Fibroblast of skin of right biceps (primary cell): ENCODE measurements around the gene MAGEF1.

Source experiments
- DNase-seq: peaks from one replicate; pipeline ENCODE4 v3.0.0-alpha.2; 2013

MAGEF1 gene

DNA sequence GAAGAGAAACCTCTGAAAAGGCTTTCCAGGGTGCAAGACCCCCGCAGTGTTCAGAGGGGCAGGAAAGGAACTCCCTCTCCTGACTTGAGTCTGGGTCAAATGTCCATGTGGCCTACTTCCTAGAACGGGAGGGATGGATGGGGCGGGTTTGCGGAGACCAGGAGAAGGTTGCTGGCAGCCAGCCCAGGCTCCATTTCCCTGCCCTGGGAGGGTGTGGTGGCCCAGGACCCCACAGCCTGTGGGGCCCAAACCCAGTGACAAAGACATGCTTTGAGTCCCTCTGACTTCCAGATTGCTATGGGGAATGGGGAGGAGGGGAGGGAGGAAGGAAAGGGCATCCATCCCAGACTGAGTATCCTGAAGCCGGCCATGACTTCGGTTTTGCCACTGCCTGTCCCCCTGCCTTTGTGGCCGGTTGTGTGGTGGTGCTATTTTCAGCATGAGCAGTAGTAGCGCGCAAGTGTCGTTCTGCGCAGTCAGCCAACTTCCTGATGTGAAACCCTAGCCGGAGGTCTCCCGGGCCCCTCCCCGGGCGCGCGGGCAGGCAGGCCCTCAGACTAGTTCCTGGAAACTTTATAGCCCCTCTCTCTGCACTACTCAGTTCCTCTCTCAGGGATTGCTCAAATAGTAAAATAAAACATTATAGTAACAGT, 24.4 kb downstream of the MAGEF1 start:
- DNase-seq = no peak

DNA sequence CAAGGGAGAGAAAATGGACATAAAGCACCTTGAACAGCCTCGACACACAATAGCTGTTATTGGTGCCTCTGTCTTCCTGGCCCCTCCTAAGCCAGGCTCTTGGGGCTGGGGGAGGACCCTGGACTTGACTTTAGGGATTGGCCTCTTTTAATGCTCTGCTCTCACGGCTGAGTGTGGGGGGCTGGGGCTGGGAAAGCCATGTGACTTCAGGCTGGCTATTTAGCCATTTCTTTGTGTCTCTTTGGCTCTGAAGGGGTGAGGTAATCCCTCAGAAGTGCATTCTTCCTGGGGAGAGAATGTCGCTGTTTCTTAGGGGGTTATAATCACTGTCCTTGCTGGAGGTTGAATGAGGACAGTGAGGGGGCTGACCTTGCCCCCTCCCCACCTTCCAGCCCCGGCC, 26.2 kb downstream of the MAGEF1 start:
- DNase-seq = peak; percentile 54

DNA sequence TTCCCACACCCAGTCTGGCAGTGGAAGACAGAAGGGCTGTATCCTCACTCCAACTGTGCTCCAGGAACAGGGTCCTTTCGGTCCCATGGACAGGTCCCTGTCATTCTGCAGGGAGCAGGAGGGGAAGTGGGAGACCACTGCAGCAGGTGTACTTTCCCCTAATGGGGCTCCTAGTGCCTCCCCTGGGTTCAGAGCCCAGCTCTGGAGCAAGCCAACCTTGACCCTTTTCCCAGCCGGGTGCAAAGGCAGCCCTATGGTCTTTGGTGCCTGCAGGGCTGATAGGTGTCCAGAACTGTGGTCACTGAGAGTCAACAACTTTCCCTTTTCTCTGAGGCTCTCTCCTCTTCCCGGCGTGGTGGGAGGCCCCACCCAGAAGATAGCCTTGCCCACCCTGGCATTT, 26.8 kb downstream of the MAGEF1 start:
- DNase-seq = no peak

DNA sequence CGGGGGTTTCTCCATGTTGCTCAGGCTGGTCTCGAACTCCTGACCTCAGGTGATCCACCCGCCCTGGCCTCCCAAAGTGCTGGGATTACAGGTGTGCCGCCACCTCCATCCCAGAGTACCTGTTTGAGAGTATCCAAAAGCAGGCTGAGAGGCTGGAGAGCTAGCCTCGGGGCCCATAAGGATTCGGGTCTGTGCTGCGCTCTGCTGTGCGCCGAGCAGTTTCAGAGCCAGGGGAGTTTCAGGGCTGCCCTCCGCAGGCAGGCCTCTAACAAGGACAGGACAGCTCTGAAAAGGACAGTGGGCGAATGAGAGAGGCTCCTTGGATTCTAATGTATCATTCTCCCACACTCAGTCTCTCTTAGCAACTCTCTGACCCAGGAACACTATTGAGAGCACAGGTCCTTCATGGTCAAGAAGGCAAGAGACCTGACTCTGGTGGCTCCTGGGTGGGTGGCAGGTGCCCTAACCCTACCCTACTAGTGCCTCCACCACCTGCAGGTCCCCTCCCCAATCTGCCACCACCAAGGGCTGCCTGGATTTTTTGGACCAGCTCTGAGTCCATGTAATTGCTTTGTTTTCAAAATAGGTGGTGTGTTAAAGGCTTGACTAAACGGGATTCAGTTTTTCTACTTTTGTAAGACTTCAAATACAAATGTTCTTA, 27.8 kb downstream of the MAGEF1 start:
- DNase-seq = no peak

DNA sequence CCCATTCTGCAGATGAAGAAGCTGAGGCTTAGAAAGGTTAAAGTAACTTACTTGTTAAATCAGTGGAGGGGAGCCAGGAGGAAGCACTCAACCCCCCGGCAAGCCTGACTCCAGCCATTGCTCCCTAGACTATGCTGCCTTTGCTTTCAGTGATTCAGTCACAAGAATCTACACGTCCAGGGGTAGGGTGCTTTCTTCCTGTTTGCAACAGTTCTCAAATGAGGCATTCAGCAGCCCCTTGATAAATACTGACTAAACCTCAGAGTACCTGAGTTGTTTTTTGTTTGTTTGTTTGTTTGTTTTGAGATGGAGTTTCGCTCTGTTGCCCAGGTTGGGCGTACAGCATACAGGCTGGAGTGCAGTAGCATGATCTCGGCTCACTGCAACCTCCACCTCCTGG, 28.6 kb downstream of the MAGEF1 start:
- no peak for DNase-seq

DNA sequence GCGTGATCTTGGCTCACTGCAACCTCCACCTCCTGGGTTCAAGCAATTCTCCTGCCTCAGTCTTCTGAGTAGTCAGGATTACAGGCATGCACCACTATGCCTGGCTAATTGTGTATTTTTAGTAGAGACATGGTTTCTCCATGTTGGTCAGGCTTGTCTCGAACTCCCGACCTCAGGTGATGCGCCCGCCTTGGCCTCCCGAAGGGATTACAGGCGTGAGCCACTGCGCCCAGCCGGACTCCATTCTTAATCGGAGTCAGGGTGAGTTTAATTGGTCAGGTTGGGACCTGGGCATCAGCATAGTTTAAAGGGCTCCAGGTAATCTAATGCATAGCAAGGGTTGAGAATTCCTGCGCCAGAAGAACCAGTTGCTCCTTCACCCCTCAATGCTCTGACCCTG, 29.2 kb downstream of the MAGEF1 start:
- no peak for DNase-seq

DNA sequence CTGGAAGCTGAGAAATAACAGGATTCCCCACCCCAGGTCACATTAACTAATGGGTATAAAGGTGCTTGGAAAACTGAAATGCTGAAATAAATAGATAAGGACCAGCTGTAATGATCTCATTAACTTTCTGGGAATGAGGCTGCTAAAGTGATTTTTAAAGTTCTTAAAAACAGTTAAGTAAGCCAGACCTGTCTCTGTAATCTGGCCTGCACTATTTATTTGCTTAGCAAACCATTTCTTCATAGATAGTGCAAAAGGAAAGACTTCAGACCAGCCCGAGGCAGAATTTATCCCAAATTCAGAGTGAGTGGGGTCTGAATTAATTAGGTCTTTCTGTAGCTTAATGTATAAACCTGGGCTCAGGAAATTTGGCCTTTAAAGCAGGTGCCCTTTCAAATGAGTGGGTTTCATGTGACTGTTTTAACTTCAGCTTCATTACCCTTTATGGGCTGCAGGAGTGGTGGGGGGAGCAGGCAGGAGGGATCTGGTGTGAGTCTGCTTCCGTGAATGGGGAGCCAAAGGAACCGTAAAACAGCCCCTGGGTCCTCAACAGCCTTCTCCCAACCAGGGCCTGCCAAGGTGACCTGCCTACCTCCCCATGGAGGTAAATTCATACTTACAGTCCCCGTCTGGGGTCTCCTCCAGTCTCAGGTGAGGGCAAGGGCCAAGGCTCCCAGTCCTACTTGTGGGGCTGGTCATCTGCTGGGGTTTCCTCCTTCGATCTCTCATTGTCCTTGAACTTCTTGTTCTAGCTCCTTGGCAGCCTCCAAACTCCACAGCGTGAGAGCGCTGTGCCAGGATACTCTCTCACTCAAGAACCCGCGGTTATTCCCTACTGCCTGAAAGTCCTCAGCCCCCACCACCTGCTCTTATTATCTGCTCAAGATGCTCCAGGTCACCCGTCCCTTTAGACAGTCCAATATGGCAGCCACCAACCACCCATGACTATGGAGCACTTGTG, 31.2 kb downstream of the MAGEF1 start:
- no peak for DNase-seq

DNA sequence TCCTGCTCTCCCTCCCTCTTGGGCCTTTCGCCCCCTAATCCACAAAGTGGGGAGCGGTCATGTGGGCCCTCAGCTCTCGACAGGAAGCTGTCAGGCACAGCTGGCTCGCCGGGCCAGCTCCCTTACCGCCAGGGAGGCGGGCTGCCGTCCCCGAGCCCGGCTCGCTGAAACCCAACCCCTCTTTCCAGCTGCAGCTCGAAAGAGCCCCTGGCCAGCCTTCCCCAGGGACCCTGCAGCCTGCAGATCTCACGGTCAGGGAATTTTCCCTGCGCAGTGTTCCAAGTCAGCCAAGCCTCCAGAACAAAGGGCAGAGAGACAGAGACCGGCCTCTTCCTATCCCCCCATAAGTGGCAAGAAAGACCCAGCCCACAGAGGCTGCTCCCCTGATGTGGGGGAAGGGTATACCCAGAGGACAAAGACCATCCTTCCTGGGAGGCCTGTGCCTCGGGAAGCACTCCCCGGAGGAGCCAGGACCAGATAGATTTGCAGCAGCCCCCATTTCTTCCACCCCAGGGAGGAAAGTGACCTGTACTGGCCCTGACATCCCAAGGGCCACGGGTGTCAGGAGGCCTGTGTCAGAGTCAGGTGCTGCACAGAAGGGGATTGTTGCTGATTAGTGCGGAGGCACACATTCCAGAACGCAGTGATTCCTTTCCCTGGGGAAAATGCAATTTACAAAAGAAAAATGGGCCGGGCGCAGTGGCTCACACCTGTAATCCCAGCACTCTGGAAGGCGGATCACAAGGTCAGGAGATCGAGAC, 32.6 kb downstream of the MAGEF1 start:
- peak; percentile 40 for DNase-seq

DNA sequence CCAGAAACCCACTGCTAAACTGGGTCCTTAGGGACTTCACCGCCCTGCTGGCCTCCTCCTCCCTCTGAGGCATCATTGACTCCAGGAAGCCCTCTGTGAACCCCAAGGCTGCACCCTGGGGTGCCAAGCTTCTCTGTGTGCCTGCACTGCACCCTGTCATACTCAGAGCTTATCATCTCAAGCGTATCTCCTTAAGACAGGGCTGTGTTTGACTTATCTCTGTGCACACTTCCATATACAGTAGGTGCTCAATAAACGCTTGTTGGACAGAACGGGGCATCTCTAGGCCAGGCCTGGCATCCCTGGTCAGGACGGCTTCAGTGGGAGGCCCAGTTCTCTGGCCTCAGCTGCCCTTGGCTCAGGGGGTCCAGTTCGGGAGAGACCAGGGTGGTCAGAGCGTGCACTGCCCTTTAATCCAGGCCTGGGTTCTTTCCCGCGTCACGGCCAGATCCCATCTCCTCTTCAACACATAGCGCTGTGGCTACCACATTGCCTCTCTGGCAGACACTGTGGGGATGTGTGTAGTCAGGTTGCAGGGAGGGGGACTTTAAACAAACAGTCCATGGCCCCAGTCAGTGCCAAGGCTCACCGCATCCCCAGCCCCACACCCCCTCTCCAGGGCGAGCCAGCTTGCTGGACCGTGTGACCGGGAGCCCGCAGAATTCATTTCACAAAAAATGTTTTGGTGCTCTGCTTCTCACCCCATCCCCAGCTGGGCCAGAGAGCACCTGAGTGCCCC, 33.4 kb downstream of the MAGEF1 start:
- DNase-seq = no peak

DNA sequence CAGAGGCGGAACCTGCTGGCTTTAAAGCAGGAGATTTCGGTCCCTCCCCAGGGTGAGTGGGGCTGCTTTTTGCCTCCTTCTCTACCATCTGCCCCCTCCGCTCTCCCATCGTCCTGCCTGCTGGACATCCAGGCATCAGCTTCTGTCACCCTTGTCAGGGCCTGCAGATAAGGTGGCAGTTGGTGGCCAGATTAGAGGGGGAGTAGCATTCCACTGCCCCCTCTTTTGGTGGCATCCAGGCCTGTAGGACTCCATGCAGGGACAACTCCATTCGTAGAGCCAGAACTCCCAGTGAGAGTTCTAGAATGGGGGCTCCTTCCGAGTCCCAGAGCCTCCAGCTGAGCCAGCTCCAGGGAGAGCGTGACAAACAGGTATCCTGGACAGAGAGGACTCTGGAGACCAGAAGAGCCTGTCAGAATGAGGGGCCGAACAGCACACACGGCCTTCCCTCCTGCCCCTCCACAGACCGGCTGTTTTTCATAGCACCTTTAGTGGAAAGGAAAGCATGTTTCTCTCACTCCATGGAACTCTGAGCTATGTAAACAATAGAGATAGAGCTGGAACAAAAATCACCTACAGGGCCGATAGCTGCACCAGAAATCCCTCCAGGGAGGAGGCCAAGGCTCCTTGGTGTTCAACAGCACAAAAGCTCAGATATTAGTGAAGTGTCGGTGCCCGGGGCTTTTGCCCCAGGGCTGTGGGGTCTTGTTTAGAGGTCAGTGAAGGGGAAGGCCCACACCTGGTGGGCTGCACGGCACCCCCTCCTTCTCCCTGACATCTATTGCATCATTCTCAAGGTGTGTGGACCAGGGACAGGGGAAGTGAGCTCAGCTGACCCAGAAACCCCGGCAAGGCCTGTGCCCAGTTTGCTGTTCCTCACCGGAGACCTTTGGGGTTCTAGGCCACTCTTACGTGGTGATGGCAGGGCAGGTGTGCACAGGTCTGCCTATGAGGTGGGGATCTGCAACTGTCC, 34.2 kb downstream of the MAGEF1 start:
- no peak for DNase-seq

DNA sequence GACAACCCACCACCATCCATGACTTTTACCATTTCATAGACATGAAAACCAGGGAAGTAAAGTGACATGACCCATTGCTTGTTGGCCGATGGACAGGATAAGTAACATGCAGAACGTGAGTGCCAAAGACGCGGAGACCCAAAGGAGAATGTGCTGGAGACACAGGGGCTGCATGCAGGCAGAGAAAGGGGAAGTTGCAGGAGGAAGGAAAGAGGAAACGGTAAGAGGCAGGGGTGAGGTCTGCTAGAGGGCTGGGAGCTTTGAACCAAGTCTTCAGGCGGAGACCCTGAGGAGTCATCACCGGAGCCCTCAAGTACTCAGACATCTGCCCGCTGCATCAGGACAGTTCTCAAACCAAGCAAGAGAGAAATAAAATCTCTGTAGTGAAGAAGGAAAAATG, 34.9 kb downstream of the MAGEF1 start:
- no peak for DNase-seq

DNA sequence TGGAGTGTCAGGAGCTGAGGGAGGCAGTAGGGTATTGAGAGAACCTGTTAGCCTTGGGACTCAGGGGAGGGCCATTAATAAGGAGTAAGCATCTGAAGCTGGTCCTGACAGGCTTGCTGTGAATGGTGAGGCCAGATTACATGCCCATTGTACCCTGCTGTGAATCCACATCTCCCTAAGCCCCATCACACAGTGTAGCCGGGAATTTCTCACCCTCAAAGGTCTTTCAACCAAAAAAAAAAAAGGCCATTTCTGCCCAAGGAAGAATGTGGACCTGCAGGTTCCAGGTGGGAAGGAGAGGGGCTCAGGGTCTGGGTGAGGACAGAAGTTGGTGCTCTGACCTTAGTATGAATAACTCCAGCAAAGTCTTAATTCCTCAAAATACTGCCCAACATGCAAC, 37.2 kb downstream of the MAGEF1 start:
- DNase-seq = no peak

DNA sequence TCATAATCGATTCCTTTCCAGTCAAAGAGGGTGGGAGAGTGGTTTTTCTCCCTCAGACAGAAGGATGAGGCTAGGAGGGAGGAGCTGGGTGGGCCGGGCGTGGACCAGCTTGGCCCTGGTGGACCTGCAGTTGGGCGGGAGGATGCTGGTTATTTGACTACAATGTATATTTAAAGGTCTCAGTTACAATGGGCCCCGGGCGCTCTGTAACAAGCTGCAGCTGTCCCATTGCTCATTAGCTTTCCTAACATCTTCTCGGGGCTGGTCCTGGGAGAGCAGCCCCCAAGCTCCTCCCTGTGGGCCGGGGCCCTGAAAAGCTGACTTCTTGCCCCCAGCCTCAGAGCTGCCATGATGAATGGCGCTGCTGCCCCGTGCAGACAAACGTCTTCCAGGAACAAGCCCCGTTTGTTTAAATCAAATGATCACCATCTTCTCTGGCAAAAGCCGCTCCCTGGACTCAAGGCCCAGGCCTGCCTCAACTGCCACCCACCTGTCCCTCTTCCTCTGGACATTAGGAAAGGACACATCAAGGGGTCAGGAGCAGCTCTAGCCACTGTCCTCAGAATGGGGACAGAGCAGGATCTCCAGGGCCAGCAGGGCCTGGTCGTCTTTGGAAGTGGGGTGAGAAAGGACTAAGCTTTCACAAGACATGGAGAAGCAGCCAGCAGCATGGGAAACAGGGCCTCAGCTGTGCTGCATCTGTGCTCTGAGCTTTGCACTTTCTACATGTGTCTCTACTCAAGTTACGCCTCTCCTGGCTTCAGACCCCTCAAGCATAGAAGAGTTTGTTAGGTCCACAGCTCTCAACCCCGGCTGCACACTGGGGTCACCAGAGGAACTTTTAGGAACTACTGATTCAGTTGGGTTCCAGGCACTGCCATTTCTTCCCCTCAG, 38.6 kb downstream of the MAGEF1 start:
- DNase-seq = no peak

DNA sequence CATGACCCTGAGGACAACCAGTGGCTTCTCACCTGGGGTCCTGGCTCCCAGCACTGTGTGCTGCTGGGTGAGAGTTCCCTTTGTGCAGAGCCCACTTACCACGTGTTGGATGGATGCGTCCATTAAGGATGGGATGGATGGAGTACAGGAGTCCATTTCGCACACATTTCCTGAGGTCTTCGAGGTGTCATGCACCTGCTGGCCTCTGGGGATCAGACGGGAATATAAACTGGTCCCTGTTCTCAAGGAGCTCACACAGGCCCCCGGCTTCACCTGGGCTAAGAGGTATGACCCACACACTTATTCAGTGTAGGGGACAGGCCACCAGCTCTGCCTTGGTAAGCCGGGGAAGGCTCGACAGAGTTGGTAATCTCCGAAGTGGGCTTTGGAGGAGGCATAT, 39.5 kb downstream of the MAGEF1 start:
- DNase-seq = no peak

DNA sequence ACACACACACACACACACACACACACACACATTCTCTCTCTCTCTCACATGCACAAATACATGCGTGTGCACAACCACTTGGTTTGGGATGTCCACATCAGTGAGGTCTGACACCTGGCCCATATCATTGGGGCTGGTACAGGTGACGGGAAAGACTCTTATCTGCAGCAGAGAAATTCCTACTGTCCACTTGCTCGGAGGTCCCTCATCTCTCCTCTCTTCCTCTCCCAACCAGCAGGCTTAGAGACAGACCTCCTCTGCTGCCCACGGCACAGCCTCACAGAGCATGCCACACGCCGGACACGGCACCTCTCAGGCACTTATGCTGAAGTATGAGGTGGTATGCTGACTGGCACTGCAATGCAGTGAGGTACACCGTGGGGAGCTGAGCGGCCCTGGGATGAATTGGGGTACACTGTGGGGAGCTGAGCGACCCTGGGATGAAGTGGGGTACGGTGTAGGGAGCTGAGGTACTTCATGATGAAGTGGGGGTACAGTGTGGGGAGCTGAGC, 41.7 kb downstream of the MAGEF1 start:
- no peak for DNase-seq

DNA sequence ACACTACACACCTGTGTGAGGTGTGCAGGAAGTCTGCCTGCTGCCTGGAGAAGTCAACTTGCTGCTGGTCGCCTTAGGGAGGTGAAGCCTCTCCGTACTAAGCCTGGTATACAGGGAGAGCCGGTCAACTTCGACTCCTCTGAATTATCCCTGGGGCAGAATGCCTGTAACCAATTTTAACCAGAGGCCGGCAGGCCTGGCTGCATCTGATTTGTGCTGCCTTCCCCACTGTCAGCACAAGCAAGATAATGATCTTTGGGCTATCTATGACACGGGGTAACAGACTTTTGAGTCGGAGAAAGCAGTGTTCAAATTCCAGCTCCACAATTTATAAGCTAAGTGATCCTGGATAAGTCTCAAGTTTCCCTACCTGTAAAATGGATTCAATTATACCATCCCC, 42.3 kb downstream of the MAGEF1 start:
- DNase-seq = no peak

DNA sequence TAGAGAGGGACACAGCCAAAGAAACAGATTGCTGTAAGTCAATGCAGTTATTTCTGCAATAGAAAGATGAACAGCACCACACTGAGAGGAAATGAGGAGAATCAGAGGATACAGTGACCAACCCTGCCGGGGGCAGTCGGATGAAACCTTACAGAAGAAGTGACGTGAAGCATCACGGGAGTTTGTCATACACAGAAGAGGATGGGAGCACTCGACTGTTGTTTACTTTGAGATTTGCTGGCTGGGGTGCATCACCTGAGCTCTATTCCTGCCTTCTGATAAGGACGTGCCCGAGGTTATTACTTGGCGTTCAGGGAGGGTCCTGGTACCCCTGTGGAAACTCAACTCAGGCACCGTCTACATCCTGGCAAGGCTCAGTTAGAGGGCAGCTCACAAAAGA, 45.4 kb downstream of the MAGEF1 start:
- DNase-seq = no peak

DNA sequence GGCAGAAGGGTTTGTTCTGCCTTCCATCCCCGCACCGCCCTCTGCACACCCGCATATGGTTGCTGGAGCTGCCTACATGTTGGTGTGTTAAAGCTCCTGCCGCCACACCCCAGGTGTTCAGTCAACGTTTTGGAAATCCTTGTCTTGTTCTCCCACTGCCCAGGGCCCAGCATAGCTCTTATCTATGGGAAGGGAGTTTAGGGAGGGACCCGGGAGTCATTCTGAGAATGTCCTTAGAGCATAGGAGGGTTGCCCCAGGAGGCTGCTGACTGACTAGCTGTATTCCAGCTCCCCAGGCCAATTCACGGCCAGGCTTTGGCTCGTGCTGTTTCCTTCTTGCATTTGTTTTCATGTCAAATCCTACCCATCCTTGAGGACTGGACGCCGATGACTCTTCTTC, 46.8 kb downstream of the MAGEF1 start:
- no peak for DNase-seq

DNA sequence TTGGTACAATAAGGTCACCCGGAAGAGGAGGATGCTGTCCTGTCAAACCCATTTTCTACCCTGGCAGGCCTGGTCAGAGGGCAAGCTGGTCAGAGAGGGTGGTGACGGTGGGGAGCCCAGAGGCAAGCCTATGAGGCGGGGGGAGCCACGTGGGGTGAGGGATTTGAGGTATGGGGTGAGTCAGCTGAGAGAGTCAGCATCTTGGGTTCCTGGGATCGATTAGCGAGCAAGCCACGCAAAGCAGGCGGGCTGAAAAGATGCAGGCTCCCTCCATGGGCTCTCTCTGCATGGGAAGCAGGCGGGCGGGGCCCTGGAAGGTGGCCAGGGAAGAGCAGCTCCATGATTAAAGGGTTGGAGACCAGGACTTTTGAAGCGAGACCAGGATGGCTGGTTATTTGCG, 48.1 kb downstream of the MAGEF1 start:
- peak; percentile 89 for DNase-seq

DNA sequence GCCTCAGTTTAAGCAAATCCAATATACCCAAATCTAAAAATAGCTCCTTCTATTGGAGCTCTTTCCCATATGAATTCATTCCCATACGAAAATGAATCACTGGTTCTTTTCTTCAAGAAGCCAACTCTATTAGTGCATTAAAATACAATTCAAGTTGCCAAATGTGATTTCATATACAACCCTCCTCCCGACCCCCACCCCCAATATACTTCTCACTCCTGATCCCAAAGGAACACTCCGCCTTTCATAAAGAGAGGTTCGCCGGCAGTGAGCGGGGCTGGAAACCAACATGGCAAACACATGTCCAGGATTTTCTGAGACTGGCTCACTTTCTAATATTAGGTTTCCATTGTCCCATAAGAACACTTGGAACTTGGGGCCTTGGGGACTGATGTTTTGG, 48.5 kb downstream of the MAGEF1 start:
- peak; percentile 37 for DNase-seq
